NCI-H1417 (cell line): ENCODE data around the gene FAM13B.
"Not testable (repeated sequence)": the region's sequence is repeated elsewhere in the genome, so short reads cannot be mapped to it uniquely, and the experiment has no call there.

Experiments
- DNase-seq, 3 experiments: peaks; one replicate each; lab custom pipeline; 2025; lab: John Stamatoyannopoulos, UW

FAM13B gene

DNA sequence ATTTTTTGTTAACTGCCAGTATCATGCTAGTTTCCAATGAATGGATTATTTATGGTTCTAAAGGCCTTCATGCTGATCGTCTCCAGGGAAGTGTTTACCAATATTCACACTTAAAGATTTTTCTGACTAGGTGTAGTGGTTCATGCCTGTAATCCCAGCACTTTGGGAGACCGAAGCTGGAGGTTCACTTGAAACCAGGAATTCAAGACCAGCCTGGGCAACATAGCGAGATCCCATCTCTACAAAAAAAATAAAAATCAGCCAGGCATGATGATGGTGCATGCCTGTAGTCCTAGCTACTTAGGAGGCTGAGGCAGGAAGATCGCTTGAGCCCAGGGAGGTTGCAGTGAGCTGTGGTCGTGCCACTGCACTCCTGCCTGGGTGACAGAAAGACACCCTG, 43.5 kb downstream of the FAM13B start:
- no peak for DNase-seq

DNA sequence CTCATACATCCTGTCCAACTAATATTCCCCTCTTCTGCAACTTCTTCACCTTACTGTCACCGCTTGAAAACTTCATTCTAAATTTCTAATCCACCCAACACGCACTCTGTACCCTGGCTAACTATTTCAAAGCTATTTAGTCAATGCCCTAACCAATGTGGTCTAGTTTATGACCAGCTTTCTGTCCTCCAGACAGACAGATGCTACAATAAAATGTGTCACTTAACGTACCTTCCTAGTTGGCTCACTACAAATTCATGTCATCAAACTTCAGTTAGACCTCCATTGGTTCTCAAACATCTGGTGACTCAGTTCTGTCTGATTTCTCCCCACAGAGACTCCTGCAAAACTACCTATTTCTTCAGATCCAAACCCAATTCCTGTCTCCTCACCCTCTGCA, 57.7 kb downstream of the FAM13B start:
- no peak for DNase-seq

DNA sequence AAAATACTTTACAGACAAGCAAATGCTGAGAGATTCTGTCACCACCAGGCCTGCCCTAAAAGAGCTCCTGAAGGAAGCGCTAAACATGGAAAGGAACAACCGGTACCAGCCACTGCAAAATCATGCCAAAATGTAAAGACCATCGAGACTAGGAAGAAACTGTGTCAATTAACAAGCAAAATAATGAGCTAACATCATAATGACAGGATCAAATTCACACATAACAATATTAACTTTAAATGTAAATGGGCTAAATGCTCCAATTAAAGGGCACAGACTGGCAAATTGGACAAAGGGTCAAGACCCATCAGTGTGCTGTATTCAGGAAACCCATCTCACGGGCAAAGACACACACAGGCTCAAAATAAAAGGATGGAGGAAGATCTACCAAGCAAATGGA, 62.5 kb downstream of the FAM13B start:
- not testable (repeated sequence) for DNase-seq

DNA sequence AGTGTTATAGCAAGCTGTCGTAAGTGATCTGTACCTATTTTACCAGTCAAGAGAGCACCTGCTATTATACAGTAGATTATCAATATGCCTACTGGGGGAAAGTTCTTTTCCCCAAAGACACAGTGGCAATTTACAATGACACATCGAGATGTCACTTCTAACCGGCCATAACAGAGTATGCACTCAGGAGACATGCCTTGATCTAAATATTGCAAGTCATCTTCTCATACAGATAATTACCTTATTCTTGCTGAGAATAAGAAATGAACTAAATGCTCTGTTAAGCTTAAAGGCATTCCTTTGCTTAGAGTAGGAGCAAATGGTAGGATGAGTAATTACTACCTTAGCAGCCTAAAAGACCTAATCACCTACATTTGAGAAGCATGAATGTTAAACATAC, 72.1 kb downstream of the FAM13B start:
- no peak for DNase-seq

DNA sequence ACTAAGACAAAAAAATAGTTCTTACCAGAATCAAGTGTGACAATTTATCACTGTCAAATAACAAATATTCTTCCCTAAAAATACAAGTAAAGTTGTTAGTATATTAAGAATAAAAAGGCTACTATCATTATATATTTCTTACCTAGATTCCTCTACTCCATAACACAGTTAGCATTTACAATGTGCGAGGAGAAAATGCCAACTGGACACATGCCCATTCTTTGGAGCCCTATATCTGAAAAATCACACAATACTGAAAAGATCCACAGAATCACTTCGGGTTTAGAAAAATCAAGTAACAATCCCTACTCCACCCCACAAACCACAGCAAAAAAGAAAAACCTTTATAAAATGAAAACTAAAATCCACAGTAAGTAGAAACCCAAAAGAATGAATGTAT, 72.7 kb downstream of the FAM13B start:
- no peak for DNase-seq

DNA sequence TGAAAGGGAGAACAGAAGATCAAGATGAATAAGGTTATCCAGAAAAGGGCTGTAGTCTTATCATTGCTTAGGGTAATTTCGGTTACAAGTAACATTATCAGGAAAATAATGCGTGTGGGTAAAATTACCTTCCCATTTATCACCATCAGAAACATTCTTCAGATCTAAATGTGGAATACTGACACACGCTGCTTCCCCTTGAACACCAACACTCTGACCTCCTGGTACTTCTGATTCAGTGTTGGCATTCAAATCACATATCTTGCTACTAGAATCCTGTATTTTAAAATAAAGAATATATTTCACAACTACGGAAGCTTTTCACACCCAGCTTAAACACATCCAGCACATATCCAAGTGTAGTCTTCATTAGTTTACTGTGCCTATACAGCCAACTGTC, 73.4 kb downstream of the FAM13B start:
- no peak for DNase-seq

DNA sequence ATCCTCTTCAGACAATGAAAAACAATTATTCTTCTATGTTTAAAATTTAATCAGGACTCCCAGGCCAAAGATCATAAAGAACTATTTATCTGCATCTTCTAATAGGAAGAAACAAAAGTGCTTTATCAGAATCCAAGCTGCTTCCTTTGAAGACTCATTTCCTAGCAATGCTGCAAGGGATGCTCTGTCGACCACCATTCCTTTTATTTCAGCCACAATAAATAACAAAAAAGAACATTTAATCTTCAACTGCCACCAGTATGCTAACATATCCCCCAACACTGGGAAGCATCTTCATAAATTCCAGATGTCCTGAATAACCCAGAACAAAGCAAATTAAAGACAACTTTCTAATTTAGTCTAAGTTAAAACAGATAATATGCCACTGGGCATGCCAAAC, 74.9 kb downstream of the FAM13B start:
- no peak for DNase-seq

DNA sequence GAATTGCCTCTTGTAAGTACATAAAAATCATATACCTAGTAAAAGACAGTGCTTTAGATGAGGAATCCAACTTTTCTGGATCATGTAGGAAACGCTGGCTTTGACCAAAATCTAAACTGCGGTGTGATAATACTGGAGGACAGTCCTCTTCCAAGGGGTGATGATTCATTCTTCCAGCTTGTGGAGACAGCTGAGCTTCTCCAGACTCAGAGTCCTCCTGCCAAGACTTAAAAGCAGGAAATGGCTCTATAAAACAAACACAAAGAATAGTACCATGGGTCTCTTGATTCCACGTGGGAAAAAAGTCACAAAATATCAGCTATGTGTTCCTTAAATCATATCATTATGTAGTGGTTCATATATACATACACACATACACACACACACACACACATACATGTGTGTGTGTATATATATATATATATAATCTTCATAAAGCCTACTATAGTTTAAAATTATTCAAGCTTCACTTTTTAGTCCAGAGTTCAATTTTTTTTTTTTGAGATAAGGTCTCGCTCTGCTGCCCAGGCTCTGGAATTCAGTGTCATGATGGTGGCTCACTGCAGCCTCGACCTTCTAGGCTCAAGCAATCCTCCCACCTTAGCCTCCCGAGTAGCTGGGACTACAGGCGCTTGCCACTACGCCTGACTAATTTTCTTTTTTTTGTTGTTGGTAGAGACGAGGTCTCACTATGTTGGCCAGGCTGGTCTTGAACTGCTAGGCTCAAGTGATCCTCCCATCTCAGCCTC, 78.6 kb downstream of the FAM13B start:
- DNase-seq = no peak

DNA sequence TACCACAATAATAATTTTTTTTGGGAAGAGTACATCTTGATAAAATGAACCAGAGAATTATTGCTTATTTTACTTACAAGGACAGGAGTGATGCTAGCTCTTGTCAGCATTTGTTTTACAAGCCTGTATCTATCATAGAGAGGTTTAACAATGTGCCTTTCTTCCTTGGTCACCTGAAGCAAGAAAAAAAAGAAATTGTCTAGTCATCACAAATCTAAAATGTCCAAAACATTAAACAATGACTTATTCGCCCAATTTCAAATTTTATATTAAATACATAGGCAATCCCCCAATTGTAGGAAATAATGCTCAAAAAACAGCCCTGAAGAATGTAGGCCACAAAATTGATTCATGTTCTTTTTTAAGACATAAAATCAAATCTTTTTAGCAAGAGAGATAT, 87.1 kb downstream of the FAM13B start:
- DNase-seq = no peak

DNA sequence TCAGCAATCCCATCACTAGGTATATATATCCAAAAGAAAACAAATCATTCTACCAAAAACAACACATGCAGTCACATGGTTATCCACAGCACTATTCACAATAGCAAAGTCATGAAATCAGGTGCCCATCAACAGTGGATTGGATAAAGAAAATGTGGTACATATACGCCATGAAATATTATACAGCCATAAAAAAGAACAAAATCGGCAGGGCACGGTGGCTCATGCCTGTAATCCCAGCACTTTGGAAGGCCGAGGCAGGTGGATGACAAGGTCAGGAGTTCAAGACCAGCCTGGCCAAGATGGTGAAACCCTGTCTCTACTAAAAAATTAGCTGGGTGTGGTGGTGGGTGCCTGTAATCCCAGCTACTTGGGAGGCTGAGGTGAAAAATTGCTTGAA, 88.6 kb downstream of the FAM13B start:
- not testable (repeated sequence) for DNase-seq

DNA sequence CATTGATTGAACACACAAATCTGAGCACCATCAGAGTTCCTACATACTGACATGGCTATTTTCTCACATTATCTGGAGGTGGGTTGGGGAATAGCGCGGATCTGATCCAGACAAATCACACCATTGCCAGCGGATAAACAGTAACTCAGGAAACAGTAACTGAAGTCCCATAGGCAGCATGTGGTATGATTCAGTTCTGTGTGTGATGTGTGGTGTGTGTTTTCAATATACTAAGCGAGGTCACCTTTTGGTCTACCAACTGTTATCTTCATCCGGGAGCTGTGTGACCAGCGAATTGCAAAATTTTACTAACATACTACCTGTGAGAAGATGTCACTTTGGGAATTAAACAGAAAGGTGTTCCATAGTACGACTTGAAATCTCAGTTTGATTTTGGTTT, 93.5 kb downstream of the FAM13B start:
- DNase-seq = no peak

DNA sequence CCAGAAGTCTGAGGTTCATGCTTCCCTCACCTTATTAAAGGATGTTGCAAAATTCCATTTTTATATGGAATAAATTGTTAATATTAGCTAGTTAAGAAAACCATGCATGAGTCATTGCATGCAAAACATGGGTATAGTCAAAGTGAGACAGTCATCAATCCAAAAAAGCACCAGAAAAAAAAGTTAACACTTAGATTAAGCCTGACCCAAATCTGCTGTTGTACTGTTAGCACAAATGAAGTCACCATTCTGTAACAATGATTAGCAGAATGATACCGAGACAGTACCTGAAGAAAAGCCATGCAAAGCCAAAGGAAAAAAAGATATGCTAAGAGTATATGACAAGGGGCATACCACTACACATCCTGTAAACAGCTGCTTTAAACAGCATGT, 94.1 kb downstream of the FAM13B start:
- DNase-seq = no peak

DNA sequence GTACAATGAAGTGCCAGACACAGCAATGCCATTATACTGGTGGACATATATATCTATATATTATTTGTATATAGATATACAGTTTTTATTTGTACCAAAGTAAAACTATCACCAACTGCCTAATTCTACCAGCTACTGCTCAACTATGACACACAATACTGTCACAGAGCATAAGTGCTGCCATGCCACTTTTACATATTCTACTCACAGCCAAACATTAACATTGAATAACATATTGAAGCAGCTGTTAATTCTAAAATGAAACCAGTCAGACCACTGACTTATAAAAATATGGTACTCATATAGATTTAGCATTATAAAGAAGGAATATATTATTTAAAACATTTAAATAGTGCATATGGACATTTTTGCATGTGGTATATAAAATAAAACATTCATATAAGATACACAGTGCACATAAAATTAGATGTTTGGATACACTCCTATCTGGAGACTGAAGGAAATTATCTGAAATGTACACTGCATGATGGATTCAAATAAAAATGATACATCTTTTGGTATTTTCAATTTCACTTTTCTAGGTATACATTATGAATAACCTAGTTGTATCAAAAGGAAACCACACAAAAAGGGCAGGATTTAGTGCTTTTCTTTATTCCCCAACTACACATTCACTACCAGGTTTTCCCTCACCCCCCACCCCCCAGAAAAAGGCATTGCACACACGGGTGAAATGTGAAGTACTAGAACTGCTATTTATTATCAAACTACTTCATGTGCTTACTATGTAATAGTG, 94.7 kb downstream of the FAM13B start:
- DNase-seq = no peak

DNA sequence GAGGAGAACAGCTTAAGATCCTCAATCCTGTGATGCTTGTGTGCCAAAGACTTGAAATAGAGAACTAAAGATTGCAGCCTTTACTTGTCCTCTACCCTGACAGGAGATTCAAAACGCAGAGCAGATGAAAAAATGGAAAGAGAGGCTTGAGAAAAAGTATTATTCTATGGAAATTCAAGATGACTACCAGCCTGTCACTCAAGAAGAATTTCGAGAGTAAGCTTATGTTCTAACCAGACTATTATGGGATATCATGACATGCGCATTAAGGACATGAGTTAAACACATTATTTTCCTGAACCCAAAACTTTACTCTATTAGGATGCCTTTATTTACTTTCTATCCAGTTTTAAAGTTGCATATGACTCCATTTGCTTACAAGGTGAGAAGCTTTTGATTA, 97.2 kb downstream of the FAM13B start:
- no peak for DNase-seq

DNA sequence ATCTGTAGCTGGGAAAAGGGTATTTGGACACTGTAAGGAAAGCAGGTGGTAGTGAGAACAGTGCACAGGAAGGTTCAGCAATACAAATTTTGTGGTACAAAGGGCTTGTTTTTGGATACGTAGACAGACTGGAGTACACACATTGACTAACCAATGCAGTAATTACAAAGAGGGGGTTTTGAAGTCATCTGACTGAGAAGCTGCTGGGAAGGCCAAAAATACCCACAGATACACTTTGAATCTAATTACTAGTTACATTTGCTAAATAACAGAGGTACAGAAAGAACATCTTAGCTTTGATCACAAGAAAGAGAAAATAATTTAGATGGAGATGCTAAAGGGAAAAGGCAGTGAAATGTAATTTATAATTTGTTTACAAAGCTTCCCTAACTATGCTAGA, 97.7 kb downstream of the FAM13B start:
- no peak for DNase-seq

DNA sequence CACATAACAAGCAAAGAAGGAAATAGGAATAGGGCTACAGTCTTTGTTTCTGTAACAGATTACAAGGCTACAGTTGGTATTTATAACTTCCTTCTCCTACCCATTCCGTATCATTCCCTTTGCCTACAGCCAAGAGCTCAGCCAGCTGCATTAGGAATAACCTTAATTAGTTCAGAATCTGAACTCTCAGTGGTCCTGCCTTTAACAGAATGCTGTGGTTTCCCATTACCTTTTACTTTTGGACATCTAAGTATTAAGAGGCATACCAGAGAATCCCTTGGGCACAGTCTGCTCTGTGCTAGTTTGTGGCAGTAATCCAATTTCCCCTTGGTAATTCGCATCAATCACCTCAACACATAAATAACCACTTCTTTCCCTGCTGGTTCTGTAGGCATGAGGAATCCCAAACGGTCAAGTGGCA, 99.4 kb downstream of the FAM13B start:
- no peak for DNase-seq

DNA sequence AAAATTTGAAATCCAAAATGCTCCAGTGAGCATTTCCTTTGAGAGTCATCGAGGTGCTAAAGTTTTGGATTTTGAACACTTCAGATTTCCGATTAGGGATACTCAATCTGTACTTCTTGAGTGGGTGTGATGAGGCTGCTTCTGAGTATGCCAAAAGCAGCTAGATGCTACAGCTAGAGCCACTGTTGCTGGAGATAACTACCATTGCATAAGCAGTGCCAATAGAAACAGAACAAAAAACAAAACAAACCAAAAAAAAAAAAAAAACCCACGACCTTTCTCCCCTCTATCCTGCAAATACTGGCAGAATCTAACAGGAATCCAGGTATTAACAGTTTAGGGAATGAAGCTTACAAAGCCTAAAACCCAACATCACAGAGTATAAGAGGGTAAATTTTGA, 100.1 kb downstream of the FAM13B start:
- DNase-seq = no peak

DNA sequence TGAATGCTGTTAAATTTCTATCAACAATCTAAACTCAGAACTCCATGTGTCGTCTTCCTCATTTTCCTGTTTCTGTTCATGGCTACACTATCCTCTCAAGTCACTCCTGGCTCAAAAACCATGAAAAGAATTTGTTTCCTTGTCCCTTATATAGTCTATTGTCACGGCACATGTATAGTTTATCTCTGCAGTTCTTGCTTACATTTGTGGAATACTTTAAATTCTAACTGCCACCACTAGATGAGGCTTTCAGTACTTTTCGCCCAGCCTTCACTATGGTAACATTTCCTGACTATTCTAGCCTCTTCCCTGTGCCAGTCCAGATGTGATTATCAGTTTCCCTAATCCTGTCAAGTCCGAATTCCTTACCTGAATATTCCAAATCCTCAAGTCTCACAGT, 109.0 kb downstream of the FAM13B start:
- DNase-seq = no peak

DNA sequence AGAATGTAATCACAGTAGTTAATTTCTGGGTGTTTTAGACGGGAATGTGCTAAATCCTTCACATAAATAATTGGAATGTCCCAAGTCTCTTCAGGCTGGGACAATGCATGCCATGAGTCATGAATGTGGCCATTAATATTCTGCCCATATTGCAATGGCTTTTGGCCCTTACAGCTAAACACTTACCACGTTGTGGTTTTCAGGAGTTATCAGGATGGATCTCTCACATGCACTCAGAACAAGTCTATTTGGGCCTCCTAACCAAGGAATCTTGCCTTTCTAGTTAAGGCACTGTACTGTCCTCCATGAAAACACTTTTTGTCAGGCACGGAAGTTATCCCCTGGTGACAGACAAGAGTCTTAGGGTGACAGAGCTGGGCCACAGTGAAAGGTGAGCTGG, 110.9 kb downstream of the FAM13B start:
- DNase-seq = no peak

DNA sequence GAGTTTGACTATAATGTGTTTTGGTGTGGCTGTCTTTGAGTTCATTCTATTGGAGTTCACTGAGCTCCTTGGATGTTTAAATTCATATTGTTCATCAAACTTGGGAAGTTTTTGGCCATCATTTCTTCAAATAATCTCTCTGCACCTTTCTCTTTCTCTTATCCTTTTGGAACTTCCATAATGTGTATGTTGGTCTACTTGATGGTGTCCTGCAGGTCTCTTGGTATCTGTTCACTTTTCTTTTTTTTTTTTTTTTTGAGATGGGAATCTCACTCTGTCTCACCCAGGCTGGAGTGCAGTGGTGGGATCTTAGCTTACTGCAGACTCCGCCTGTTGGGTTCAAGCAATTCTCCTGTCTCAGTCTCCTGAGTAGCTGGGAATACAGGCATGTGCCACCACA, 116.0 kb downstream of the FAM13B start:
- no peak for DNase-seq

DNA sequence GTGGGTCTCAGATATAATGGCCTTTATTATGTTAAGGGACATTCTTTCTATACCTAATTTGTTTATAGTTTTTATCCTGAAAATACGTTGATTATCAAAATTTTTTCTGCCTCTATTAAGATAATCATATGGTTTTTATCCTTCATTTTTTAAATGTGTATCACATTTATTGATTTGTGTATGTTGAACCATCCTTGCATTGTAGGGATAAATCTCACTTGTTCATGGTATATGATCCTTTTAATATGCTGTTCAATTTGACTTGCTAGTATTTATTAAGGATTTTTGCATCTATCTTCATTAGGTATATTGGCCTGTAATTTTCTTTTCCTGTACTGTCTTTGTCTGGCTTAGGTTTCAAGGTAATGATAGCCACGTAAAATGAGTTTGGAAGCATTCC, 118.1 kb downstream of the FAM13B start:
- DNase-seq = no peak

DNA sequence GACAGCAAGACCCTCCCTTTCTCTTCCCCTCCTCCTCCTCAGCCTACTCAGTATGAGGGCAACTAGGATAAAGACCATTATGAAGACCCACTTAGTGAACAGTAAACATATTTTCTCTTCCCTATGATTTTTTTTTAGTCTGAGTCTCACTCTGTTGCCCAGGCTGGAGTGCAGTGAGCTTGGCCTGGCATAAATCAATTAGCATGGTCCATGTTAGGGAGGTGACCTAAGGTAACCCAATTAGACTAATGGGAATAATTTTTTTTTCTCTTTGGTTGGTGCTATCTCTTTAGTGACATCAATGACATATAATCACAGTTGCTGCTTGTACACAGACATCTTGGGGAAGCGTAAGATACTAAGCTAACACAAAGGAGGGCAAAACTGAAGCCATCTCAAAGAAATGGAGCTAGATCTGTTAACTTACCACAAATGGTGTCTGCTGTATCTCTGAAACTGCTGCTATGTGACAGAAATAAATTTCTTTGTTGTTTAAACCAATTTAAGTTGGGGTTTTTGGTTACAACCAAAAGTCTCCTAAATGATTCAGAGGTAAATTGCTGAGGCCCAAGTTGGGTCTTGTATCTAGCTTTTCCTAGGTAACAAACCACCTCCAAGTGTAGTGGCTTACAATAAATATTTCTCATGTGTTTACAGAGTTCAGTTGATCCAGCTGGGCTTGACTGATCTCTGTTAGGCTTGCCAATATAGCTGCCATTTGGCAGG, 130.3 kb downstream of the FAM13B start:
- DNase-seq = no peak
